BJ (cell line): ENCODE measurements around the gene TMEM63B. TPM values are rescaled to one million over a fixed set of nuclear protein-coding genes. Genes with fewer than 3 reads are reported as not detected.
A peak's percentile ranks its signal among the peaks of the same experiment; 100 is the strongest.

ENCODE experiments used
- CTCF ChIA-PET: fragments of 350-600 bp; formaldehyde crosslinking; extraction: SDS; loops from one replicate; lab custom pipeline; 2021; ENCODE audit warnings: antibody characterized with exemption, inconsistent platforms; lab: Yijun Ruan, JAX
- POLR2A ChIA-PET: fragments of 300-600 bp; sonication (Branson Sonifier 250); formaldehyde crosslinking; extraction: SDS; loops from one replicate; lab custom pipeline; 2021; ENCODE audit warnings: antibody characterized with exemption; lab: Charles Lee
- DNase-seq: peaks from one replicate; pipeline ENCODE4 v3.0.0-alpha.2; 2011; ENCODE audit warnings: low read depth
- H3K27me3 ChIP-seq: 2 replicates; pipeline ENCODE4 v1.6.0; 2011; ENCODE audit warnings: low read length; ENCODE audit not compliant: control insufficient read depth, insufficient read depth
- H3K36me3 ChIP-seq: 2 replicates; pipeline ENCODE4 v1.5.1; 2011; ENCODE audit warnings: low read length; ENCODE audit not compliant: control insufficient read depth, insufficient read depth
- H3K4me3 ChIP-seq: 2 replicates; pipeline ENCODE4 v1.5.1; 2011; ENCODE audit warnings: low read depth, mild to moderate bottlenecking, control low read depth, low read length
- polyA plus RNA-seq: library from polyadenylated mRNA; depleted of rRNA; stranded (reverse); fragments of >200 nt; gene quantifications from 2 replicates; pipeline ENCODE4 v1.2.3, GENCODE V29; 2011
- TF ChIP-seq, protein P1 (sequence below): IDR thresholded peaks from 2 replicates; pipeline ENCODE4 v1.5.1; 2011; ENCODE audit warnings: low read depth, mild to moderate bottlenecking, control low read depth, inconsistent platforms, low read length, moderate library complexity; ENCODE audit not compliant: insufficient read depth

TMEM63B gene
- polyA plus RNA-seq, 1 experiment: 56.5 TPM

GRCh38 chr6:44128020-44128917 is 915 bp downstream of the TMEM63B start:
- Histone ChIP-seq H3K4me3 (peak overlapping the region; percentile 87), H3K27me3 (no peaks in the 10 kb centered on the region), H3K36me3 (no peaks in the 10 kb centered on the region)
- CTCF ChIA-PET: no interaction called here
- POLR2A ChIA-PET: interaction anchor here (0.6 kb wide), 1 partner anchor 121 kb away, joined by 4 read pairs; no protein-coding TSS in a partner anchor
- TF ChIP-seq, protein P1, sequence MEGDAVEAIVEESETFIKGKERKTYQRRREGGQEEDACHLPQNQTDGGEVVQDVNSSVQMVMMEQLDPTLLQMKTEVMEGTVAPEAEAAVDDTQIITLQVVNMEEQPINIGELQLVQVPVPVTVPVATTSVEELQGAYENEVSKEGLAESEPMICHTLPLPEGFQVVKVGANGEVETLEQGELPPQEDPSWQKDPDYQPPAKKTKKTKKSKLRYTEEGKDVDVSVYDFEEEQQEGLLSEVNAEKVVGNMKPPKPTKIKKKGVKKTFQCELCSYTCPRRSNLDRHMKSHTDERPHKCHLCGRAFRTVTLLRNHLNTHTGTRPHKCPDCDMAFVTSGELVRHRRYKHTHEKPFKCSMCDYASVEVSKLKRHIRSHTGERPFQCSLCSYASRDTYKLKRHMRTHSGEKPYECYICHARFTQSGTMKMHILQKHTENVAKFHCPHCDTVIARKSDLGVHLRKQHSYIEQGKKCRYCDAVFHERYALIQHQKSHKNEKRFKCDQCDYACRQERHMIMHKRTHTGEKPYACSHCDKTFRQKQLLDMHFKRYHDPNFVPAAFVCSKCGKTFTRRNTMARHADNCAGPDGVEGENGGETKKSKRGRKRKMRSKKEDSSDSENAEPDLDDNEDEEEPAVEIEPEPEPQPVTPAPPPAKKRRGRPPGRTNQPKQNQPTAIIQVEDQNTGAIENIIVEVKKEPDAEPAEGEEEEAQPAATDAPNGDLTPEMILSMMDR: 0 out of 2 replicates have a peak, but pooled peaks have one; percentile 2
- no peak for DNase-seq

- Histone ChIP-seq H3K4me3 (no peak overlapping the region), H3K27me3 (no peaks in the 10 kb centered on the region), H3K36me3 (peaks cover 4% of the 10 kb centered on the region)
- ChIA-PET POLR2A (no interaction called here), CTCF (interaction anchor here (0.6 to 0.9 kb wide), 3 partner anchors 12 to 428 kb away, joined by 3 to 4 read pairs (median 3); no protein-coding TSS in a partner anchor)
- DNase-seq: no peak
- TF ChIP-seq, protein P1: no peak
These were observed 2.5 kb downstream of the TMEM63B start for GRCh38 chr6:44129841-44130322.

DNA sequence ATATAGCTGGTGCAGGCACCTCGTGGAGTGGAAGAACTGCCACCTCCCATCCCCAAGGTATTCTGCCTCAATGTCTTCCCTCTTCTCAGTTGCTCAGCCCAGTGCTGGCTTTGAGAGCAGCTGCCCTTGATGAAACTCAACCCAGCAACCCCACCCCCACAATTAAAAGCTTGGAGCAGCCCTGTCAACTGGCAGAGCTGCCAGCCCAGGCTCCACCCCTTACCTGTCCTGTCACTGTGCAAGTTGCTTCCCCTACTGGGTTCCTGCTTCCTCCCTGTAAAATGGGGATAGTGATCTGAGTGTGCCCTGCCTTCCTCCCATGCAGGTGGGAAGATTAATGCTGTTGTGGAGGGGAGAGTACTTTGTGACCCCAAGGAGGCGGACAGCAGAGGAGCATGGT is 4.5 kb downstream of the TMEM63B start:
- ChIA-PET CTCF (interaction anchor here (1.1 to 2.8 kb wide), 3 partner anchors 32 to 103 kb away, joined by 3 to 12 read pairs (median 5); no protein-coding TSS in a partner anchor), POLR2A (interaction anchor here (0.5 to 1.0 kb wide), 2 partner anchors 15 kb away, joined by 3 to 8 read pairs; no protein-coding TSS in a partner anchor)
- Histone ChIP-seq H3K27me3 (no peaks in the 10 kb centered on the region), H3K4me3 (no peak overlapping the region), H3K36me3 (peaks cover 12% of the 10 kb centered on the region)
- TF ChIP-seq, protein P1: no peak
- DNase-seq: no peak

DNA sequence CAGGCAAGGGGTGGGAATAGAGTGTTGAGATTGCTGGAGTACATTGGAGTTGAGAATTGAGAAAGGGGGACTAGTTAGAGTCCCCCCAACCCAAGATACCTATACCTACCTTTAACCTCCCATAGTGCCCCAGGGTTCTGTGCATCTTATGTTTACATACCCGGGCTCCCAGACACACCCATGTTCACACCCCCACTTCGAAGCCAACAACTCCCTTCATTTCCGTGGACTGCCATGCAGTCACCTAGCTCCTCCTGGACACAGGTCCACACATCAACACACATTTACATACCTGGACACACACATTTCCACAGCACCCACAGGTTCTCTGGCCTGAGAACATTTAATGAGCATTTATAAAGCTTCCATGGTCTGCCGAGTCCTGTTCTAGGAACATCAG is 5.1 kb downstream of the TMEM63B start:
- no peak overlapping the region for H3K4me3 ChIP-seq
- peaks cover 14% of the 10 kb centered on the region for H3K36me3 ChIP-seq
- no peaks in the 10 kb centered on the region for H3K27me3 ChIP-seq
- TF ChIP-seq, protein P1: no peak
- CTCF ChIA-PET: interaction anchor here (2.8 kb wide), 1 partner anchor 36 kb away, joined by 12 read pairs; no protein-coding TSS in a partner anchor
- no peak for DNase-seq
- POLR2A ChIA-PET: interaction anchor here (0.5 to 1.0 kb wide), 2 partner anchors 15 to 16 kb away, joined by 3 to 8 read pairs; no protein-coding TSS in a partner anchor
